ENCODE data around the gene FOXJ1. TPM values are rescaled to one million over a fixed set of nuclear protein-coding genes. Genes with fewer than 3 reads are reported as not detected.

FOXJ1 gene
- total and polyA plus RNA-seq, 2 of the 13 experiments (the other 11 are each of a cell fraction or from before 2014, with no cell fraction given) = 0.98 to 1.6 TPM

- TF ChIP-seq NR2F2 (IDR thresholded peaks at IDR 0.05; ENCODE audit: borderline replicate concordance, low read depth) (no peak), KAT8 (CRISPR knock-in tag; IDR thresholded peaks at IDR 0.05) (peak; percentile 47; the same call in 1 of the 2 replicates), ZNF326 (CRISPR knock-in tag; IDR thresholded peaks at IDR 0.05; ENCODE audit: borderline replicate concordance) (no peak), DNMT1 (CRISPR knock-in tag; IDR thresholded peaks at IDR 0.05) (no peak), ZSCAN22 (CRISPR knock-in tag; IDR thresholded peaks at IDR 0.05) (no peak), CTCF (CRISPR knock-in tag; IDR thresholded peaks at IDR 0.05) (peak; percentile 76), KDM6A (CRISPR knock-in tag; IDR thresholded peaks at IDR 0.05; ENCODE audit: low read depth) (no peak; the same call in 1 of the 2 replicates), ZMAT3 (CRISPR knock-in tag; conservative IDR thresholded peaks at IDR 0.05) (no peak), CHD2 (IDR thresholded peaks at IDR 0.05; ENCODE audit: low read depth, low read length) (no peak), ZNF263 (CRISPR knock-in tag; IDR thresholded peaks at IDR 0.05) (no peak), ZSCAN12 (CRISPR knock-in tag; IDR thresholded peaks at IDR 0.05) (no peak), ZNF572 (CRISPR knock-in tag; IDR thresholded peaks at IDR 0.05) (no peak), ZBTB20 (CRISPR knock-in tag; IDR thresholded peaks at IDR 0.05; ENCODE audit: borderline replicate concordance, low read depth) (no peak), ZNF138 (CRISPR knock-in tag; IDR thresholded peaks at IDR 0.05; ENCODE audit: low read depth) (no peak), ATF4 (CRISPR knock-in tag; IDR thresholded peaks at IDR 0.05) (no peak), SCMH1 (CRISPR knock-in tag; IDR thresholded peaks at IDR 0.05; ENCODE audit: borderline replicate concordance) (no peak), ZNF34 (CRISPR knock-in tag; IDR thresholded peaks at IDR 0.05; ENCODE audit: borderline replicate concordance) (no peak), ZNF709 (CRISPR knock-in tag; IDR thresholded peaks at IDR 0.05) (no peak)
- TF ChIP-seq, protein P1, sequence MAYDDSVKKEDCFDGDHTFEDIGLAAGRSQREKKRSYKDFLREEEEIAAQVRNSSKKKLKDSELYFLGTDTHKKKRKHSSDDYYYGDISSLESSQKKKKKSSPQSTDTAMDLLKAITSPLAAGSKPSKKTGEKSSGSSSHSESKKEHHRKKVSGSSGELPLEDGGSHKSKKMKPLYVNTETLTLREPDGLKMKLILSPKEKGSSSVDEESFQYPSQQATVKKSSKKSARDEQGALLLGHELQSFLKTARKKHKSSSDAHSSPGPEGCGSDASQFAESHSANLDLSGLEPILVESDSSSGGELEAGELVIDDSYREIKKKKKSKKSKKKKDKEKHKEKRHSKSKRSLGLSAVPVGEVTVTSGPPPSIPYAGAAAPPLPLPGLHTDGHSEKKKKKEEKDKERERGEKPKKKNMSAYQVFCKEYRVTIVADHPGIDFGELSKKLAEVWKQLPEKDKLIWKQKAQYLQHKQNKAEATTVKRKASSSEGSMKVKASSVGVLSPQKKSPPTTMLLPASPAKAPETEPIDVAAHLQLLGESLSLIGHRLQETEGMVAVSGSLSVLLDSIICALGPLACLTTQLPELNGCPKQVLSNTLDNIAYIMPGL (CRISPR knock-in tag; IDR thresholded peaks at IDR 0.05; ENCODE audit: borderline replicate concordance in 1 of 2, low read depth in 1 of 2) = peak; percentile 57 to 74; a peak in 2 of 4 replicates
- TF ChIP-seq, protein P2, sequence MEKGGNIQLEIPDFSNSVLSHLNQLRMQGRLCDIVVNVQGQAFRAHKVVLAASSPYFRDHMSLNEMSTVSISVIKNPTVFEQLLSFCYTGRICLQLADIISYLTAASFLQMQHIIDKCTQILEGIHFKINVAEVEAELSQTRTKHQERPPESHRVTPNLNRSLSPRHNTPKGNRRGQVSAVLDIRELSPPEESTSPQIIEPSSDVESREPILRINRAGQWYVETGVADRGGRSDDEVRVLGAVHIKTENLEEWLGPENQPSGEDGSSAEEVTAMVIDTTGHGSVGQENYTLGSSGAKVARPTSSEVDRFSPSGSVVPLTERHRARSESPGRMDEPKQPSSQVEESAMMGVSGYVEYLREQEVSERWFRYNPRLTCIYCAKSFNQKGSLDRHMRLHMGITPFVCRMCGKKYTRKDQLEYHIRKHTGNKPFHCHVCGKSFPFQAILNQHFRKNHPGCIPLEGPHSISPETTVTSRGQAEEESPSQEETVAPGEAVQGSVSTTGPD (CRISPR knock-in tag; IDR thresholded peaks at IDR 0.05) = no peak
- TF ChIP-seq, protein P3, sequence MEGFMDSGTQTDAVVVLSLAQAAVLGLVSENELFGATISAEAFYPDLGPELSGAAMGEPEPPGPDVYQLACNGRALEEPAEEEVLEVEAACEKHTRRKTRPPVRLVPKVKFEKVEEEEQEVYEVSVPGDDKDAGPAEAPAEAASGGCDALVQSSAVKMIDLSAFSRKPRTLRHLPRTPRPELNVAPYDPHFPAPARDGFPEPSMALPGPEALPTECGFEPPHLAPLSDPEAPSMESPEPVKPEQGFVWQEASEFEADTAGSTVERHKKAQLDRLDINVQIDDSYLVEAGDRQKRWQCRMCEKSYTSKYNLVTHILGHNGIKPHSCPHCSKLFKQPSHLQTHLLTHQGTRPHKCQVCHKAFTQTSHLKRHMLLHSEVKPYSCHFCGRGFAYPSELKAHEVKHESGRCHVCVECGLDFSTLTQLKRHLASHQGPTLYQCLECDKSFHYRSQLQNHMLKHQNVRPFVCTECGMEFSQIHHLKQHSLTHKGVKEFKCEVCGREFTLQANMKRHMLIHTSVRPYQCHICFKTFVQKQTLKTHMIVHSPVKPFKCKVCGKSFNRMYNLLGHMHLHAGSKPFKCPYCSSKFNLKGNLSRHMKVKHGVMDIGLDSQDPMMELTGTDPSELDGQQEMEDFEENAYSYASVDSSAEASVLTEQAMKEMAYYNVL (CRISPR knock-in tag; IDR thresholded peaks at IDR 0.05; ENCODE audit: borderline replicate concordance) = peak; percentile 83
Observed at GRCh38 chr17:76132574-76133338, 8.3 kb downstream of the FOXJ1 start (continued).
